Measurements from ENCODE around the gene CLPSL1. TPM values are rescaled to one million over a fixed set of nuclear protein-coding genes. Genes with fewer than 3 reads are reported as not detected.

CLPSL1 gene
- total and polyA plus RNA-seq, 2 of the 8 experiments (the other 6 are each of a cell fraction or from before 2014, with no cell fraction given) = not detected

DNA sequence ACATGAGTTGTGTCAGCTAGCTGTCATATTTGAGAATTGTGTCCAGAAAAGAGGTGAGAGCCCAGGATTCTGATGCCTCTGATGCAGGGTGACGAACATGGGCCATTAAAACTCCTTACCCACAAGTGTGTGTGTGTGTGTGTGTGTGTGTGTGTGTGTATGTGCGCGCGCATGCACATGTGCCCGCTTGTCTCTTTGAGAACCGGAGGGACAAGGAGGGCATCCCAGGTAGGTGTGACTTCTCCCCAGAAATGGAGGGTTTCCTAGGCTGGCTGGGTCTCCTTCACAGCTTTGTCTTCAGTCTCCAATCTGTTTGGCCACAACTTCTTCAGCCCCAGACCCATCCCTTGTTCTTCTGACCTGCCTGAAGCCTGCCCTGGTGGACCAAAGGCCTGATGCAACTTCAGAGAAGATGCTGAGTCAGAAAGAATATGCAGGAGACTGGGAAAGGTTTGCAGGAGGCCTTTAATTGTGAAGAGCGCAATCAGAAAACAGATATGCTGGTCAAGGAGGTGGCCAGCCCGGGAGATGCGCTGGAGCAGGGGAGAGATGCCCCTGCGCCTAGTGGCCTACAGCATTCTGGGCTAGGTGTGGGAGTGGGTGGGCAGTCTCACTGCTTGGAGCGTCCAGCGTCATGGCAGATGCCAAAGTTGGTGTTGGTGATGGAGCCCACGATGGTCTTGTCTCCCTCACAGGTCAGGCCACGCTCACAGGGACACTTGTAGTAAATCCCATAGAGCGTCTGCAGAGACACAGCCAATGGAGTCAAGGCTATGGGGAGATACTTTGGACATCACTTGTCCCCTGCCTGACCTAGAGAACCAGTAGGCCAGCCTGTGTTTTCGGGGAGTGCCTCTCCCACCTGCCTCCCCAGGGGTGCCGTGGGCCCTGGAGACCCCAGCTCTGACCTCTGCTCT lies 14.0 kb downstream of the CLPSL1 start:
- Histone ChIP-seq H3K14ac (ENCODE audit: insufficient read length) (no peak overlapping the region), H3K23ac (ENCODE audit: insufficient read length) (no peak overlapping the region), H2AFZ (ENCODE audit: low read length) (no peak overlapping the region), H3K4me3 (ENCODE audit: extremely low read depth in 1 of 4, insufficient read depth in 2 of 4, low read depth in 3 of 4, low read length in 4 of 4) (no peak overlapping the region), H3K27ac (ENCODE audit: low read depth, low read length) (no peak overlapping the region), H3K56ac (replicated peaks; ENCODE audit: insufficient read length, low read depth, low read length) (no peak overlapping the region), H2BK15ac (ENCODE audit: low read length) (0 out of 2 replicates have a peak overlapping the region, but pooled peaks have one; percentile 1), H3K18ac (ENCODE audit: extremely low read depth, low read length) (no peak overlapping the region; the same call in 1 of the 2 replicates), H4K5ac (ENCODE audit: insufficient read length, low read depth, low read length) (no peak overlapping the region), H3K23me2 (ENCODE audit: low read depth, low read length) (no peaks in the 10 kb centered on the region), H3K4ac (replicated peaks; ENCODE audit: insufficient read length, low read depth, low read length) (no peak overlapping the region), H3K79me1 (ENCODE audit: low read depth, low read length) (no peaks in the 10 kb centered on the region), H3K4me2 (ENCODE audit: insufficient read depth in 1 of 2, low read depth in 2 of 2, low read length in 2 of 2) (no peak overlapping the region), H3K27me3 (replicated peaks in 1 of 4; ENCODE audit: control insufficient read depth in 3 of 4, extremely low read depth in 1 of 4, insufficient read depth in 3 of 4, low read length in 3 of 4) (no peaks in the 10 kb centered on the region), H3K9ac (replicated peaks in 1 of 4; ENCODE audit: extremely low read depth in 1 of 4, low read depth in 3 of 4, low read length in 3 of 4) (no peak overlapping the region), H3K79me2 (ENCODE audit: control insufficient read depth in 1 of 2, insufficient read depth in 2 of 2, low read length in 2 of 2) (no peaks in the 10 kb centered on the region), H2BK12ac (ENCODE audit: low read depth, low read length) (peak overlapping the region; percentile 13; the same call in 1 of the 2 replicates), H4K8ac (ENCODE audit: extremely low read depth, insufficient read depth, low read length) (no peak overlapping the region; the same call in 1 of the 2 replicates), H2BK120ac (replicated peaks; ENCODE audit: low read depth, low read length) (no peak overlapping the region), H3K4me1 (replicated peaks in 1 of 4; ENCODE audit: control insufficient read depth in 3 of 4, insufficient read depth in 4 of 4, low read length in 3 of 4) (peaks cover 0 to 7% (median 5%) of the 10 kb centered on the region in 4 experiments; a peak in 4 of 7 replicates), H4K20me1 (replicated peaks in 1 of 2; ENCODE audit: control insufficient read depth in 1 of 2, insufficient read depth in 2 of 2, low read length in 2 of 2) (no peaks in the 10 kb centered on the region), H3K36me3 (ENCODE audit: control insufficient read depth in 2 of 4, insufficient read depth in 4 of 4, low read length in 3 of 4) (no peaks in the 10 kb centered on the region), H4K91ac (replicated peaks; ENCODE audit: insufficient read length, low read length) (no peak overlapping the region), H2BK20ac (ENCODE audit: low read length) (no peak overlapping the region), H2BK5ac (ENCODE audit: low read depth, low read length) (no peak overlapping the region), H2AK5ac (ENCODE audit: low read depth, low read length) (no peak overlapping the region), H3K9me3 (ENCODE audit: insufficient read depth in 2 of 2, low read depth in 1 of 2, low read length in 1 of 2) (no peaks in the 10 kb centered on the region)
- ChIA-PET POLR2A (ENCODE audit: partially characterized antibody) (interaction anchor here (1.0 kb wide), 1 partner anchor 31 kb away, joined by 3 read pairs; no protein-coding TSS in a partner anchor), CTCF (ENCODE audit: partially characterized antibody) (interaction anchor here (1.4 to 1.5 kb wide), 2 partner anchors 9 to 12 kb away, joined by 4 read pairs; no protein-coding TSS in a partner anchor)
- DNase-seq (ENCODE audit: low read depth in 1 of 2, low spot score in 2 of 2) (no peak), FAIRE-seq (no peak)
- 93% methylated on average over 17 of the region's 17 CpGs; no CpG with 5 or more reads in 1 of the 2 experiments for WGBS, 2 experiments (ENCODE audit: extremely low coverage in 1 of 2, insufficient coverage in 1 of 2, insufficient read length in 1 of 2, insufficient replicate concordance in 2 of 2, low coverage in 1 of 2, low lambda C conversion rate in 2 of 2, missing lambda C conversion rate in 1 of 2)
- no peak for TF ChIP-seq PHF8 (conservative IDR thresholded peaks at IDR 0.05; ENCODE audit: low read depth, low read length)
- no peak for TF ChIP-seq CREB1 (IDR thresholded peaks at IDR 0.05)
- no peak for TF ChIP-seq FOSL1 (IDR thresholded peaks at IDR 0.05; ENCODE audit: insufficient read depth, low read depth, low read length)
- TF ChIP-seq RNF2 (IDR thresholded peaks at IDR 0.05; ENCODE audit: borderline replicate concordance, low read depth, low read length, missing control alignments, poor library complexity, severe bottlenecking) = no peak
